AG09319 (cell line): ENCODE measurements around the gene SPRED1.

ENCODE experiments used
- DNase-seq: peaks from one replicate; pipeline ENCODE4 v3.0.0-alpha.2; 2010; ENCODE audit warnings: low read depth; ENCODE audit errors: extremely low read depth
- CTCF ChIP-seq: IDR thresholded peaks from 2 replicates; pipeline ENCODE4 v1.5.1; 2011; ENCODE audit warnings: low read depth, mild to moderate bottlenecking, inconsistent platforms, low read length, moderate library complexity

SPRED1 gene

GRCh38 chr15:38212729-38213351 is 39.8 kb upstream of the SPRED1 start:
- TF ChIP-seq CTCF = no peak
- no peak for DNase-seq

- DNase-seq = no peak
- TF ChIP-seq CTCF = no peak
These were observed 39.3 kb upstream of the SPRED1 start for GRCh38 chr15:38213356-38213755.

GRCh38 chr15:38215707-38216106 is 36.9 kb upstream of the SPRED1 start:
- DNase-seq = no peak
- TF ChIP-seq CTCF = no peak

GRCh38 chr15:38216763-38217162 is 35.9 kb upstream of the SPRED1 start:
- no peak for TF ChIP-seq CTCF
- no peak for DNase-seq

- no peak for TF ChIP-seq CTCF
- no peak for DNase-seq
These were observed 35.4 kb upstream of the SPRED1 start for GRCh38 chr15:38217191-38217595.

- TF ChIP-seq CTCF = no peak
- no peak for DNase-seq
These were observed 34.6 kb upstream of the SPRED1 start for GRCh38 chr15:38217788-38218609.

GRCh38 chr15:38220606-38221273 is 31.9 kb upstream of the SPRED1 start:
- DNase-seq = no peak
- TF ChIP-seq CTCF = no peak
